Measurements from ENCODE around the gene KLHL17. TPM values are rescaled to one million over a fixed set of nuclear protein-coding genes. Genes with fewer than 3 reads are reported as not detected.

Gene KLHL17
- total RNA-seq, 1 experiment from 2014 or later: 58.8 TPM

DNA sequence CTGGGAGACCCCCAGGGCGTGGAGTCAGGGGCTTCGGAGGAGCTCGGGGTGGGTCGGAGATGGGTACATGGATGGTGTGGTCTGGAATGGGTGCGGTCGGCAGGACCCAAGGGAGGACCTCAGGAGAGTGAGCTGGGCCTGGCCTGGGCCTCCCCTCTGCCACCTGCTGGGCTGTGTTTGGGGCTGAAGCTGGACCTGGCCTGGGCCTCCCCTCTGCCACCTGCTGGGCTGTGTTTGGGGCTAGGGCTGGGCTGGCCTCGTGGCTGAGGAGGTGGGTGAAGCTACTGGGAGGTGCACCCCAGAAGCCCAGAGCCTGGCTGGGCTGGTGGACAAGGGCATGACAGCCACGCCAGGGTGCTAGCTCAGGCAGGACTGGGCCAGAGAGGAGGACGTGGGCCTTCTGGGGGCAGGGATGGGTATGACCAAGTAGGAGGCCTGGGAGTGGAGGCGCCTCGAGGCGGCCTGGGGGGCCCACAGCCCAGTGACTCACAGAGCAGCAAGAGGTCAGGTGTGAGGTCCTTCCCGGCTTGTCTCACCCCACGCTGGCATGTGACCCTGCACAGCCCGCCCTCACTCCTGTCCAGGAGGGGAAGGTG, 22.2 kb upstream of the KLHL17 start:
- H3K27me3 ChIP-seq (ENCODE audit: control insufficient read depth, insufficient read depth, low read length): no peaks in the 10 kb centered on the region
- intact Hi-C loops (cut with micrococcal nuclease; ENCODE audit: unreplicated experiment): no loop called here
- TF ChIP-seq, protein P1, sequence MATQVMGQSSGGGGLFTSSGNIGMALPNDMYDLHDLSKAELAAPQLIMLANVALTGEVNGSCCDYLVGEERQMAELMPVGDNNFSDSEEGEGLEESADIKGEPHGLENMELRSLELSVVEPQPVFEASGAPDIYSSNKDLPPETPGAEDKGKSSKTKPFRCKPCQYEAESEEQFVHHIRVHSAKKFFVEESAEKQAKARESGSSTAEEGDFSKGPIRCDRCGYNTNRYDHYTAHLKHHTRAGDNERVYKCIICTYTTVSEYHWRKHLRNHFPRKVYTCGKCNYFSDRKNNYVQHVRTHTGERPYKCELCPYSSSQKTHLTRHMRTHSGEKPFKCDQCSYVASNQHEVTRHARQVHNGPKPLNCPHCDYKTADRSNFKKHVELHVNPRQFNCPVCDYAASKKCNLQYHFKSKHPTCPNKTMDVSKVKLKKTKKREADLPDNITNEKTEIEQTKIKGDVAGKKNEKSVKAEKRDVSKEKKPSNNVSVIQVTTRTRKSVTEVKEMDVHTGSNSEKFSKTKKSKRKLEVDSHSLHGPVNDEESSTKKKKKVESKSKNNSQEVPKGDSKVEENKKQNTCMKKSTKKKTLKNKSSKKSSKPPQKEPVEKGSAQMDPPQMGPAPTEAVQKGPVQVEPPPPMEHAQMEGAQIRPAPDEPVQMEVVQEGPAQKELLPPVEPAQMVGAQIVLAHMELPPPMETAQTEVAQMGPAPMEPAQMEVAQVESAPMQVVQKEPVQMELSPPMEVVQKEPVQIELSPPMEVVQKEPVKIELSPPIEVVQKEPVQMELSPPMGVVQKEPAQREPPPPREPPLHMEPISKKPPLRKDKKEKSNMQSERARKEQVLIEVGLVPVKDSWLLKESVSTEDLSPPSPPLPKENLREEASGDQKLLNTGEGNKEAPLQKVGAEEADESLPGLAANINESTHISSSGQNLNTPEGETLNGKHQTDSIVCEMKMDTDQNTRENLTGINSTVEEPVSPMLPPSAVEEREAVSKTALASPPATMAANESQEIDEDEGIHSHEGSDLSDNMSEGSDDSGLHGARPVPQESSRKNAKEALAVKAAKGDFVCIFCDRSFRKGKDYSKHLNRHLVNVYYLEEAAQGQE (IDR thresholded peaks at IDR 0.05; ENCODE audit: insufficient read depth in 1 of 2, low read depth in 2 of 2, low read length in 1 of 2): 0 out of 4 replicates have a peak, but pooled peaks of 1 of the 2 experiments have one; percentile 43
- TF ChIP-seq SIN3A (IDR thresholded peaks at IDR 0.05; ENCODE audit: borderline replicate concordance, insufficient read depth, low read depth, low read length): no peak
- TF ChIP-seq TCF7L2 (IDR thresholded peaks at IDR 0.05; ENCODE audit: low read depth, low read length): no peak
- TF ChIP-seq, protein P2, sequence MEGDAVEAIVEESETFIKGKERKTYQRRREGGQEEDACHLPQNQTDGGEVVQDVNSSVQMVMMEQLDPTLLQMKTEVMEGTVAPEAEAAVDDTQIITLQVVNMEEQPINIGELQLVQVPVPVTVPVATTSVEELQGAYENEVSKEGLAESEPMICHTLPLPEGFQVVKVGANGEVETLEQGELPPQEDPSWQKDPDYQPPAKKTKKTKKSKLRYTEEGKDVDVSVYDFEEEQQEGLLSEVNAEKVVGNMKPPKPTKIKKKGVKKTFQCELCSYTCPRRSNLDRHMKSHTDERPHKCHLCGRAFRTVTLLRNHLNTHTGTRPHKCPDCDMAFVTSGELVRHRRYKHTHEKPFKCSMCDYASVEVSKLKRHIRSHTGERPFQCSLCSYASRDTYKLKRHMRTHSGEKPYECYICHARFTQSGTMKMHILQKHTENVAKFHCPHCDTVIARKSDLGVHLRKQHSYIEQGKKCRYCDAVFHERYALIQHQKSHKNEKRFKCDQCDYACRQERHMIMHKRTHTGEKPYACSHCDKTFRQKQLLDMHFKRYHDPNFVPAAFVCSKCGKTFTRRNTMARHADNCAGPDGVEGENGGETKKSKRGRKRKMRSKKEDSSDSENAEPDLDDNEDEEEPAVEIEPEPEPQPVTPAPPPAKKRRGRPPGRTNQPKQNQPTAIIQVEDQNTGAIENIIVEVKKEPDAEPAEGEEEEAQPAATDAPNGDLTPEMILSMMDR (IDR thresholded peaks at IDR 0.05): peak; percentile 93
- TF ChIP-seq POLR2AphosphoS5 (IDR thresholded peaks at IDR 0.05; ENCODE audit: low read depth, low read length): no peak
- no TSS peak for BruUV-seq (replicated peaks)
- peaks cover 47% of the 10 kb centered on the region for H3K4me1 ChIP-seq (ENCODE audit: control insufficient read depth, insufficient read depth, low read length)
- ATAC-seq: peak; percentile 58
- DNase-seq (ENCODE audit: low read depth, low spot score): no peak
- H3K27ac ChIP-seq (ENCODE audit: low read length): peak overlapping the region; percentile 46
- POLR2A ChIA-PET: no interaction called here
- H3K36me3 ChIP-seq (ENCODE audit: control insufficient read depth, insufficient read depth, low read length): no peaks in the 10 kb centered on the region
- H3K4me3 ChIP-seq (ENCODE audit: low read depth in 2 of 2, low read length in 2 of 2): no peak overlapping the region
- H3K9me3 ChIP-seq (ENCODE audit: control insufficient read depth, insufficient read depth, low read depth, low read length): no peaks in the 10 kb centered on the region
- in situ Hi-C loops (cut with HindIII; ENCODE audit: low pct_unique_long_range_greater_than_20kb, low sequenced_read_pairs): no loop called here
- CTCF ChIA-PET: interaction anchor here (0.7 to 1.5 kb wide), 5 partner anchors 8 to 34 kb away, joined by 3 to 10 read pairs (median 3); no protein-coding TSS in a partner anchor

DNA sequence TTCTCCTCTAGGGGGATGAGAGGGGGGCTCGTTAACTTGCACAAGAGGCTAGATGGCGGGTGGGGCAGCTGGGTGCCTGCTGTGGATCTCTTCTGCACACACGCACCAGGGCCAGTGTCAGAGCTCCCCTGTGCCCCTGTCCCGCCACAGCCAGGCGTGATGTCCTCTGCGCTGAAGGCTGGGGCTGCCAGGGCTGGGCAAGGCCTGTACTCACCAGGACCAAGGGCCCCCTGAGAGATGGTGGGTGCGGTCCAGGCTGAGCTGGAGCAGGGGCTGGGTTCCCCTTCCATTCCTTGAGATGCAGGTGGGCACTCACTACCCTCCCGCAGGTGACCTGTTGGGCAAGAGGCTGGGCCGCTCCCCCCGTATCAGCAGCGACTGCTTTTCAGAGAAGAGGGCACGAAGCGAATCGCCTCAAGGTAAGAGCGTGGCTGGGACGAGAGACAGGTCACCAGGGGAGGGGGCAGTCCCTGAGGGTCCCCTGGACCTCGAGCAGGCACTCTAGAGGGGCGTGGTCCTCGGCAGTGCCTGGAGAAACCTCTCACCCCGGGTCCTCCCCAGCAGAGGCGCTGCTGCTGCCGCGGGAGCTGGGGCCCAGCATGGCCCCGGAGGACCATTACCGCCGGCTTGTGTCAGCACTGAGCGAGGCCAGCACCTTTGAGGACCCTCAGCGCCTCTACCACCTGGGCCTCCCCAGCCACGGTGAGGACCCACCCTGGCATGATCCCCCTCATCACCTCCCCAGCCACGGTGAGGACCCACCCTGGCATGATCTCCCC, 21.5 kb upstream of the KLHL17 start:
- intact Hi-C loops (cut with micrococcal nuclease; ENCODE audit: unreplicated experiment): no loop called here
- ATAC-seq (no peak), DNase-seq (ENCODE audit: low read depth, low spot score) (no peak)
- BruUV-seq (replicated peaks): no TSS peak
- H3K9me3 ChIP-seq (ENCODE audit: control insufficient read depth, insufficient read depth, low read depth, low read length): no peaks in the 10 kb centered on the region
- ChIA-PET POLR2A (no interaction called here), CTCF (interaction anchor here (0.6 to 1.5 kb wide), 6 partner anchors 7 to 37 kb away, joined by 3 to 10 read pairs (median 3); no protein-coding TSS in a partner anchor)
- H3K4me3 ChIP-seq (ENCODE audit: low read depth in 2 of 2, low read length in 2 of 2): no peak overlapping the region
- no peak for TF ChIP-seq POLR2AphosphoS5 (IDR thresholded peaks at IDR 0.05; ENCODE audit: low read depth, low read length)
- TF ChIP-seq, protein P2 (IDR thresholded peaks at IDR 0.05): peak; percentile 19; the same call in 1 of the 2 replicates
- peaks cover 51% of the 10 kb centered on the region for H3K4me1 ChIP-seq (ENCODE audit: control insufficient read depth, insufficient read depth, low read length)
- no peaks in the 10 kb centered on the region for H3K36me3 ChIP-seq (ENCODE audit: control insufficient read depth, insufficient read depth, low read length)
- H3K27ac ChIP-seq (ENCODE audit: low read length): peak overlapping the region; percentile 46
- H3K27me3 ChIP-seq (ENCODE audit: control insufficient read depth, insufficient read depth, low read length): no peaks in the 10 kb centered on the region
- in situ Hi-C loops (cut with HindIII; ENCODE audit: low pct_unique_long_range_greater_than_20kb, low sequenced_read_pairs): no loop called here
